HG03064 (cell line): ENCODE measurements around the gene SCP2.

Source experiments
- ATAC-seq: cut with Tn5 transposase; IDR thresholded peaks from one replicate; pipeline ENCODE4 v1.9.1; 2021; ENCODE audit warnings: low read depth; ENCODE audit not compliant: unreplicated experiment

Gene SCP2

DNA sequence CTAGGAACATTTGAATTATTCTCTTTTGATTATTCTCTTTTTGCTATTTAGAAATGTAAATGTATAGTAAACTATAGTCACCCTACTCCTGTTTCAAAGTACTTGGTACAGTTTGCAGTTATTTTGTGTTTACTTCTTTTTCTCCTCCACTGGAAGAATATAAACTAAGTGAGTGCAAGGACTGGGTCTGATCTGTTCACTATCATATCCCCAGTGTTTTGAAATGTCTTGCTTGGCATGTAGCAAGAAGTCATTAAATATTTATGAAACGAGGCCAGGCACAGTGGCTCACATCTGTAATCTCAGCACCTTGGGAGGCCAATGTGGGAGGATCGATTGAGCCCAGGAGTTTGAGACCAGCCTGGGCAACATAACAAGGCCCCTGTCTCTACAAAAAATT lies 99.2 kb downstream of the SCP2 start:
- no peak for ATAC-seq

DNA sequence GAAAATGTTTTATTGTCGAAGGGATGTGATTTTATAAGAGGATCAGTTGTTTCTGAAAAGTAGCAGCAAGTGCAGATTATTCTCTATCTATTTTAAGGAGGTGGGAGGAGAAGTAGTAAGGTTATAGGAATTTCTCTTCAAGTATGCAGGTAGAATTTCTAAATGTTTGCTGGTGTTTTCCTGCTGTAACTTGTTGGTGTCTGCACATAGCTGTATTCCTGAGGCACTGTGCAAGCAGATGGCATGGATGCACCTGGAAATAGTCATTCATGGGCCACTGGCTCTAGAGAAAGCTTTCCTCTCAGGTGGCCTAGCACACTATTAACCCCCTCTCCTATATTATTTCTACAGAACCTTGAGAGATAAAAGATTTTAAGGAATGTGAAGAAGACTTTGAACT lies 104.7 kb downstream of the SCP2 start:
- no peak for ATAC-seq

DNA sequence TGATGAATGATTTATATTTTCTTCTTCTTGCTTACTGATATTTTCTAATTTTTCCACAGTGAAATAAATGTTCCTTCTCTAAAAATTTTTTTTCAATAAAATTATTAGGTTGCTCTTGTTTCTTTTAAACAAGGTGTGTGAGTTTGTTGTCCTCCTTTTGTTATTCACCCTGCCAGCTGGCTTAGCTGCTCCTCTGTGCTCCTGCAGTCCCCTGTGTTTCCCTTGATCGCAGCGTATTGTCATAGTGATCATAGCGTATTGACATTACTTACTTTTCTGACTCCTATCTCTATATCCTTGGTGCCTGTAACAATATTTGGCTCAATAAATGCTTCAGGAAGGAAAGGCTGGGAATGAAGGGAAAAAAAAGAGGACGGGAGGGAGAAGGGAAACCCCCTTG lies 110.1 kb downstream of the SCP2 start:
- ATAC-seq = no peak

DNA sequence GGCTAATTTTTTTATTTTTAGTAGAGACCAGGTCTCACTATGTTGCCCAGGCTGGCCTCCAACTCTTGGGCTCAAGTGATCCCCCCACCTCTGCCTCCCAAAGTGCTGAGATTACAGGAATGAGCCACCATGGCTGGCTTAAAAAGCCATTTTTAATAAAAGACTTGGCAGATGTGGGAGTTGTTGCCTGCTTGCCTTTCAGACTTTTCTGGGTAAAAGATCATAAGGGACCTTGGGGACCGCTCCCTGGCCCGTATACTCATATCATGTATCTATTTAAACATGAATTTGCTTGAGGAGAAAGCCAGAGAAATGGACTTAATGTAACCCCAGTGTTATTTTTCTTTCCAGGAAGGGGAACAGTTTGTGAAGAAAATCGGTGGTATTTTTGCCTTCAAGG lies 111.5 kb downstream of the SCP2 start:
- ATAC-seq = no peak

DNA sequence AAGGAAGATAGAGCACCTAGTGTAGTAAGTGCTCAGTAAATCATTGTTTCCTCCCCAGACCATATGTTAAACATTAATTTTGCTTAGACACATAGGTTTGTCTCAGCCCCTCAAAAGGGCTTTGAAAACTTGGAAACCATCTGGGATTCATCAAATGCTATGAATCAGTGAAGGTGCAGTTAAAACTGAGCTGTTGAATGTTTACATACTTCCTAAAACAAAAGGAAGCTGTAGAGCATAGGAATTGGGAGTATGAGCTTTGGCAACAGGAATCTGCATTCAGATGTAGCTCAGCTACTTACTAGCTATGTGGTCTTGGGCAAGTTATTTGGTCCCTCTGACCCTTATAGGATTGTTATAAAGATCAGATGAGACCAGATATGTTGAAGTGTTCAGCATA lies 116.2 kb downstream of the SCP2 start:
- no peak for ATAC-seq

DNA sequence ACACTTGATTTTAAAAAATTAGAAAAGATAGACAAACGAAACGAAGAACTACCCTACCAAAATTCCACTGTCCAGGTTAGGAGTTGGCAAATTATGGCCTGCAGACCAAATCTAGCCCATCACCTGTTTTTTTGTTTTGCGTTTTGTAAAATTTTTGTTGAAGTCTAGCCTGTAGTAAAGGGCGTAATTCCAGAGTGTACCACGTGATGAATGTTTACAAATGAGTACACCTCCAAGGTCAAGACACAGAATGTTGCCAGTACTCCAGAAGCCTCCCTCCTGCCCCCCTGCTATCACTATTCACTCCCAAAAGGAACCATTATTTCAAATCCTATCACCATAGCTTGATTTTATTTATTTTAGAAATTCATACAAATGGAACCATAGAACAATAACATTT lies 117.8 kb downstream of the SCP2 start:
- ATAC-seq = no peak

DNA sequence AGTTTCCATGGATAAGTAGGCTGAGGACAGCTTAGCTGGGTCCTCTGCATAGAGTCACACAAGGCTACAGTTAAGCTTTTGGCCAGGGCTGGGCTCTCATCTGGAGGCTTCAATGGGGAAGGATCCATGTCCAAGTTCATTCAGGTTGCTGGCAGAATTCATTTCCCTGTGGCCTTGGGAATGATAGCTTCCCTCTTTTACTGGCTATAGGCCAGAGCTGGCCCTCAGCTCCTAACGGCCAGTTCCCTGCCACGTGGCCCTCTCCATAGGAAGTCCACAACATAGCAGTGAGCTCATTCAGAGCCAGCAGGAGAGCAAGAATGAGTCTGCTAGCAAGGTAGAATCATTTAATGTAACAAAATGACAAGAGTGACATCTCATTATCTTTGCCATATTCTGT lies 119.9 kb downstream of the SCP2 start:
- no peak for ATAC-seq

DNA sequence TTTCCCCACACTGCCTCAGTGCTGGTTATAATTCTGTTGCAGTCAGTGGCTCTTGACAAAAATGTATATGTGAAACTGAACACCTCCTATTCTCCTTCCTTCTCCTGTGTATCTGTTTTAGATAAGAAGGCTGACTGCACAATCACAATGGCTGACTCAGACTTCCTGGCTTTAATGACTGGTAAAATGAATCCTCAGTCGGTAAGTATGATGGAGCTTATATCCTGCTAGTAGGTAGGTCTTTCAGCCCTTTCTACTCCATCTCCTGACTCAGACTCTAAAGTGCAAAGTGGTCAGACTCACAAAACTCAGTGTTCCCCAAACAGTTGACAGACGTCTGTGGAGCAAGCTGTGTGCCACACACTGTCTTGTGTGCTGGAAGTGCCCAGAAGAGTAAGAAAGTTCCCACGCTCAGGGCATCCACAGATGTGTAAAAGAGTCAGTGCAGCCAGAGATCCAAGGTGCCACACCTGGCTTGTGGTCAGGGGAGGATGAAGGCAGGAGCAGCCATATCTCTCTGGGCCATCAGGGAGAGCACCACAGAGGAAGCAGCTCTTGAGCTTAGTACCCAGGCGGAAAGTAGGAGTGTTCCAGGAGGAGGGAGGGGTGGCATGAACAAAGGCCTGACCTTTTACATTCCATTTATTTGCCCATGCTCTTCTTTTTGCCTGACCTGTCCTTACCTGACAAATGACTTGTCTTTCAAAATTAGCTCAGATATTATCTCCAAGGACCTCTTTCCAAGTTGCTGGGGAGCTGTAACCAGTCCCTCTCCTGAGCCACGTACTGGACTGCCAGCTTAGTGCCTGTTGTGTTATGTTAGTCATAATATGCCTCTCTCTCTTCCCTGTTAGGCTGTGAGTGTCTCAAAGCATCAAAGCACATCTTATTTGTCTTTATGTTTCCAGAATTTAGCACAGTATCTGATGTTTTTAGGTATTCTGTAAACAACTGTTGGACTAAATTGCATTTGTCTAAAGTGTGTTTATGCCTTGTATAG lies 121.0 kb downstream of the SCP2 start:
- no peak for ATAC-seq

DNA sequence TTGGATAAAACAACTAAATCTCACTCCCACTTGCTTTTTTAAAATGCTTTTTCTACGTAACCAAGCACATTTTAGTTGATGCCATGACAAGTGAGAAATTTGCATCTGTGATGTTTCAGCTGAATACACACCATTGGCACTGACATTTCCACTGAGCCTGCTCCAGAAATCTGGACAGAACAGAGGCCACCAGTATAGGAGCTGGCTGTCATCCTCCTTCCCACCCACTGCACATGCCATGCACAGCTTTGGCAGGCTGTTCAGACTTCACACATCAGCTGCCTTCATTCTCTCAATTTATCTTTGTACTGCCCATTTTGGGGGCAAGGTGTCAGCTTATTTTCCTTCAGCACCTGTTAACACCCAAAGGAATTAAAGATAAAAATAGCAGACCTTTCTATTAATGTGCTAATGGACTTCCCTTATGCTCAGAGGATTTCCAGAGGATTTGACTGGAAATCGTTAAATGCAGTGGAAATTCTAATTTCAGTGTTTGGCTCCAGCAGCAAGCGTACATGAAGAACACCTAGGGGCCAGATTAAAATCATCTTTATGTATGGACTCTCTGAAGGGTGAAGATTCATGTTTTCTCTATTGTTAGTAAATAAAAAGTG lies 122.0 kb downstream of the SCP2 start:
- no peak for ATAC-seq

DNA sequence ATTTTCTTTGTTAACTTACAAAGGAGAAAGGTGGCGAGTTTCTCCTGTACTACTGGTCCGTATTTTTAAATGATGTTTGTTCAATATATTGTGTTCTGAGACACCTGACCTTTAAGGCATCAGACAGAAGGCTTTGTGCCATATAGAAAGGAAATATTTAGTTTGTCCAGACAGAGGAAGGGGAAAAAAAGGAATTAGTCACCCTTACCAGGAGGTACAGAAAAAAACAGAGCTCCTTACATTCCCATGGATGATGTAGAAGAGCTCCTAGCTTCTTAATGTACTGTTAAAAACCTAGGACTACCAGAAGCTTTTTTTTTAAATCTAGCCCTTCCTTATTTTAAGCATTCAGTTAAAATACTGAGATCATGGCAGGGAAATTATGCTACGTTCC lies 122.5 kb downstream of the SCP2 start:
- no peak for ATAC-seq

DNA sequence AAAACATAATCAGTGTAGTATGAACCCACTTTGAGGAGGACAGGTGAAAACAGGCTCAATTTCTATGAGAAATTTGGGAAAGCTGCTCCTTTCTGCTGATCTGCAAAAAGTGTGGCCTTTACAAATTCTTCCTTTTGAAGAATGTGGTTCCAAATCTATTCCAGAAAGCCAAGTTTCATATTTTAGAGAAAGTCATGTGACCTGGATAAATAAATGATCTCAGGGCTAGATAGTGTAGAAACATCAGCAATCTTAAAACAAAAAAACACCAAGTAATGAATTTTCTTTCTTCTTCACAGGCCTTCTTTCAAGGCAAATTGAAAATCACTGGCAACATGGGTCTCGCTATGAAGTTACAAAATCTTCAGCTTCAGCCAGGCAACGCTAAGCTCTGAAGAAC lies 123.2 kb downstream of the SCP2 start:
- no peak for ATAC-seq

DNA sequence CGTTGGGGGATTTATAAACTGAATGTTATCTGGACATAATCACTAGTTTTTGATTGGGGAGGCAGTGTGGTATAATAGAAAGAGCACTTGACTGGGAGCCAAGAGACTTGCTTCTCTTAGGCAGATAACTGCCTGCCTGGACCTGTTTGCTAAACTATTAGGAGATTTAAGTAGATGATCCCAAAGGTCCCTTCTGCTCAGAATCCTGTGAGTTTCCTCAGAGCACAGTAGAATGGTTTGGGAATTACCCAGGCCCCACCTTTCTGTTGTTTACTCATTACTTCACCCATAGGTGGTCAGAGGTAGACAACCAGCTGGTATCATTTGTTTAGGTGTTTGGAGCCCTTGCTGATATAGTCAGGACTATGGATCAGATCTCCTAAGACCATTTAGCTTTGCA lies 124.6 kb downstream of the SCP2 start:
- no peak for ATAC-seq

DNA sequence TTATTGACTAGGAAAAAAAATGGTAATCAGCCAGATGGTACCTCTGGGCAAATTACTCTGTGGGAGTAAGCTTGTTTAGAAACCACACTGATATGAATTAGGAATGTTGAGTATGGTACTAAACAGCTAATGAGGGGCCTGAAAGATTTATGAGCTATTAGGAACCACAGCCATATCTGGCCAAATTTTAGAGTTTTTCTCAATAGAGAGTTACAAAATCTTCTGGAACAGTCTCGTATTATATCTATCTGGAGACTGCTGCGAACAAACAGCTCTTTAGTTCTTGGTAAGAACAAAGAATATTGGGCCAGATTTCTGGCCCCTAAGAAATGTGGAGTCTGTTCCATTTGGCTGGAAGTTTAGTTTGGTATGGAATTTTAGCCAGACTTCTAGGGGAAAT lies 130.1 kb downstream of the SCP2 start:
- no peak for ATAC-seq

DNA sequence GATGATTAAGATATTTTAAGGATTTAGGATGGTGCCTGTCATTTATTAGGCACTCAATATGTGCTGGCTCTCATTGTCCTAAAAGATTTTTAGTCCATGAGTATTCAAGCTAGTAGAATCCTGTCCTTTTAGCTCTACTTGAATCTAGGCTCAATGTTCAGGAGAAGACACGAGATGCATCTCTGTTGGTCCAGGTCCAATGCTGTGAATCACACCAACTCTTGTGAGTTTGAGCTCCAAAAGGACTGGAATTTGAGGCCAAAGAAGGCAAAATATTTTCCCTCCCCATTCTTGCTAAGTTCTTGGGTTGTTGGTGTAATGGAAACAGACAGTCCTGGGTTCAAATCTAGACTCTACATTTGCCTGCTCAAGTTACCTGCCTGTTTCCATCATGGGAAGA lies 133.5 kb downstream of the SCP2 start:
- no peak for ATAC-seq

DNA sequence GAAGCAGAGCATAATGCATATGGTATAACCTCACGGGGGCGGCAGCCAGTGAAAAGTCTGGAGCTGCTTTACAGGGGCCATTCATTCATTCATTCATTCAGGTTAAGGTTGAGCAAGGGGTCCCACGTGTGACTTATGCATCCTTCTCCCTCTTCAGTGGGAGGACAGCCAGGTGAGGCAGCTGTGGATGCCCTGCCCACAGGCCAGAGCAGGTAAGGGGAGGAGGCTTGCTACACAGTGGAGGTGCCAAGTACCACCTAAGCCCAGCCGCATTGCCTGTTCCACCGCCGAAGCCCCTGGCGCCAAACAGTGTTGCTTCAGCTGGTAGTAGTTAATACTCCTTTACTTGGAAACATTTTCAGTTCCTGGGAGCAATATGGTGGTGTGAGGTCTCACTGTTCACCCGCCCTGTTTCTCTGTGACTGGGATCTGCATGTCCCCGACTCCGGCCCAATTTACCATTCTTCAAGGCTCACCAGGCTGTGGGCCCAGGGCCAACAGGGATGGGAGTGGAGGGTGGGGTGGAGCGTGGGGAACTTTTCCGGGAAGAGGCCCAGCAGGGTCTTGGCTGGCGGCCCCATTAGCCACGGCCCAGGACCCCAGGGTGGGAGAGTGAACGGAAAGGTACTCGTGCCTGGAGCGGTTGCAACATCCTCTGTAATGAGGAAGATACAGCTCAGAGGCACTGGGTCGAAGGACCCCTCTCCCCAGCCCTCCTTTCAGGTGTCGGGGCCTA lies 134.2 kb downstream of the SCP2 start:
- no peak for ATAC-seq

DNA sequence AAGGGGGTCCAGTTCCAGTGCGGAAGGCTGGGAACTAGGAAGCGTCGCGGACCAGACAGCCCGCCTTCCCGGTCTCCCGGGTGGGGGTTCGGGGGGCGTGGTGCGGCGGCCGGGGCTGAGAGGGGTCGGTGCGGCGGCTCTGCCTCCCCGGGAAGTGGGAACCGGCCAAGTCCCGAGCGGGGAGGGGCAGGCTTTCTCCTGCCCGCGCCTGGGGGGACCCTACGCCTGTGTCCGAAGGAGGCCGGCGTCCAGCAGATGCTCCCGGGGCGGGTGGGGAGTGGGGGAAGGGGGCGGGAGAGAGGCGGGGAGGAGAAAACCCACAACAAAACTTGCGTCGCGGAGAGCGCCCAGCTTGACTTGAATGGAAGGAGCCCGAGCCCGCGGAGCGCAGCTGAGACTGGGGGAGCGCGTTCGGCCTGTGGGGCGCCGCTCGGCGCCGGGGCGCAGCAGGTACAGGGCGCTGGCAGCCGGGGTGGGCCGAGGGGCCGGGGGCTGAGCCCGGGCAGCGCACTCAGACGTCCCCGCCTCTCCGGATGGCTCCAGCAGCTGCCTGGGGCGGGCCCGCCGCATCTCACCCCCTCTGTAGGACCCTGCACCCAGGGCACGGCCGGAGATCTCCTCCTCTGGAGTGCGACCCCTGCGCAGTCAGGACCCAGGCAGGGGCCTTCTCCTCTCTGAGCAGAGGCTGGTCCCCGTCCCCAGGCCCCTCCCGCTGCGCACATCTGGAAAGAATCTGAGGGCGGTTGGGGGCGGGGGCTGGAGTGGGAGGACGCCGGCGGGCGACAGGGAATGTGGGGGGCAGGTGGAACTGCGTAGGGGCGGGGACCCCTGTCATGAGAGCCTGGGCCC lies 135.0 kb downstream of the SCP2 start, which contains the start of gene PODN:
Gene PODN, plus strand, starts transcription at position 355 of the 849 bp plus-strand sequence. CDS start 7,643 bp downstream, outside the sequence.
- ATAC-seq = no peak

DNA sequence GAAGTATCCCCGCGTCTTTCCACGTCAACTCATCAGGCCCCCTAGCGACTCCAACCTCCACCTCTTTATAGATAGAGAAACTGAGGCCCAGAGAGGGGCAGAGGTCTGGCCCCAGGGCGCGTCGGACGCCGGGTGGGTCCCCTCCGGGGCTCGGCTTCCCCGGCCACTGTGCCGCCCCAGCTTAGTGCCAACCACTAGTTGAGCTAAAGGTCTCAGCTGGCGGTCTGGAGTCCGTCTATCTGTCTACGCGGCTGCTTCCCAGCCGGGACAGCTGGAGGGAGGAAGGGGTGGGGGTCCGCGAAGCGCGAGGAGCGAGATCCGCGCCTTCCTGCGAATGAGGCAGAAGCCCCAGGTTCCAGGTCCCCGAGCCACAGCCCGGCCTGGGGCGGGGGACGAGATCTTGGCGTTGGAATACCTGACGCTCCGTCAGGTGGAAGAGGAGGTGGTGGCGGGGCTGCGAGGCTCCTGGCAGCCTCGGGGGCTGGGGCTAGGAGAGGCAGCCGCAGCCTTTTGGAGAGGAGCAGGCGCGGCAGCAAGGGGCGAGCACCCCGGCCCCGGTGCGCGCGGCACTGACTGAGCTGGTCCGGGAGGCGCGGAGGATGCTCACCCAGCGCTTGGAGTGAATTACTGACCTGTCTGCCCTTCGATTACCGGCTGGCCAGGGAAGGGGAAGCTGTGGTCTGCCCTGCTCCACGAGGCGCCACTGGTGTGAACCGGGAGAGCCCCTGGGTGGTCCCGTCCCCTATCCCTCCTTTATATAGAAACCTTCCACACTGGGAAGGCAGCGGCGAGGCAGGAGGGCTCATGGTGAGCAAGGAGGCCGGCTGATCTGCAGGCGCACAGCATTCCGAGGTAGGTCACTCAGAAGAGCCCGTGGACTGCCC lies 135.9 kb downstream of the SCP2 start:
- no peak for ATAC-seq

DNA sequence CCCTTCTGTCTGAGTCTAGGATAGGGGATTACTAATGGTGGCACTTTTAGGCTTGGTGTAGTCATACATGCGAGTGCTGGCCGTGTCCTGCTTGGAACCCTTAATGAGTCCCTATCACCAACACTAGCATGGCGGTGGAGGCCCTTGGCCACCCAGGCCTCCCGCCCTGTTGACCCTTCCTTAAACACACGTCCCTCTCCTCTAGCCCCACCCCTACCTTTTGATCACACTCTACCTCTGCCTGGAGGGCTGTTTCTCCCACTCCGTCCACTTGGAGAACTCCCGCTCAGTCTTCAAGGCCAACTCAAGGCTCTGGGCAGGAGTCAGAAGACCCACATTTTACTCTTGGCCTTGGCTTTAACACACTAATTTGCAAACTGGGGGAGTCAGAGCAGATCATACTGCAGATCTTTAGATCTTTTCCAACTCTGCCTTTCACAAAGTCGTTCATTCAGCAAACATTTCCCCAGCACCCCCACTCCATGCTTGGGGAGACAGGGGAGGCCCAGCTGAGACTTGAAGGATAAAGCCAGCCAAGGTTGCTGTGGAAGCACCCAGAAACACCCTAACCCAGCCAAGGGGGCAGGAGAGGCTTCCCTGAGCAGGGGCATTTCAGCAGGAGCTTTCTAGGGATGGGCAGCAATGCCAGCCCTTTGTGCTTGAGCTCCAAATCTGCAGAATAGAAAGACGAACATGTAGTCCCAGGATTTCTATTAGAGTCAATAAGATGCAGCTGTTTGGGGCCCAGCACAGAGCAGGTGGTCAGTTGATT lies 136.9 kb downstream of the SCP2 start:
- ATAC-seq = no peak

DNA sequence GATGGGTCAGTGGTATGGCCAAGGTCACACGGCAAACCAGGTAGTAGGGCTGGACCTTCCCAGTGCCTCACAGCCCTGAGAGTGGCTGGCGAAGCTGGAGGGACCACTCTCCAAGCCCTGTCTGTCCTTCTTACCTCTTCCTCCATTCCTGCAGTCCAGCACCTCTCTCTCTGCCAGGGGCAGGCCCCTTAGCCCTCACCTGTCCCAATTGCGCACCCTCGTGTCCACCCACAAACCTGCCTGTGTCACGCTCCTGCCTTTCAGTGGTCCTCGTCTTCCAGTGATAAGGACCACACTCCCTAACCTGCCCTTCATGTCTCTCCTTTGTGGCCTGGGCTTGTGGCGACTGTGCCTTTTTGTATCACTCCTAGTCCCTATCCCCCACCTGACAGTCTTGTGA lies 138.3 kb downstream of the SCP2 start:
- ATAC-seq = no peak
